BLaER1 treated with 17β-estradiol and CSF1 and Interleukin-3, amounts not matched to agents 10 nM and 100 nM (cell line): Measurements from ENCODE around the gene MYO9A.

Experiments
- H3K27ac ChIP-seq, 11 experiments: shearing (Covaris generic); formaldehyde crosslinking; 2 replicates each; pipeline ENCODE4 v1.8.1; 2022
- H3K27me3 ChIP-seq, 11 experiments: shearing (Covaris generic); formaldehyde crosslinking; 2 replicates each; pipeline ENCODE4 v1.8.1; 2022
- H3K36me3 ChIP-seq, 11 experiments: shearing (Covaris generic); formaldehyde crosslinking; 2 replicates each; pipeline ENCODE4 v1.8.1; 2022
- H3K4me1 ChIP-seq, 10 experiments: shearing (Covaris generic); formaldehyde crosslinking; 2 replicates each; pipeline ENCODE4 v1.8.1; 2022
- H3K4me2 ChIP-seq, 11 experiments: shearing (Covaris generic); formaldehyde crosslinking; 2 replicates each; pipeline ENCODE4 v1.8.1; 2022
- H3K4me3 ChIP-seq, 10 experiments: shearing (Covaris generic); formaldehyde crosslinking; 2 replicates each; pipeline ENCODE4 v1.8.1; 2022
- H3K9ac ChIP-seq, 11 experiments: shearing (Covaris generic); formaldehyde crosslinking; 2 replicates each; pipeline ENCODE4 v1.8.1; 2022
- H3K9me3 ChIP-seq, 11 experiments: shearing (Covaris generic); formaldehyde crosslinking; replicated peaks in 1 of 11; 2 replicates each; pipeline ENCODE4 v1.8.1; 2022
- H4K20me1 ChIP-seq, 11 experiments: shearing (Covaris generic); formaldehyde crosslinking; 2 replicates each; pipeline ENCODE4 v1.8.1; 2022
- Cebpa-rat ChIP-seq, 11 experiments: shearing (Covaris generic); IDR thresholded peaks; 2 replicates each; pipeline ENCODE4 v1.8.1; 2022

MYO9A gene

DNA sequence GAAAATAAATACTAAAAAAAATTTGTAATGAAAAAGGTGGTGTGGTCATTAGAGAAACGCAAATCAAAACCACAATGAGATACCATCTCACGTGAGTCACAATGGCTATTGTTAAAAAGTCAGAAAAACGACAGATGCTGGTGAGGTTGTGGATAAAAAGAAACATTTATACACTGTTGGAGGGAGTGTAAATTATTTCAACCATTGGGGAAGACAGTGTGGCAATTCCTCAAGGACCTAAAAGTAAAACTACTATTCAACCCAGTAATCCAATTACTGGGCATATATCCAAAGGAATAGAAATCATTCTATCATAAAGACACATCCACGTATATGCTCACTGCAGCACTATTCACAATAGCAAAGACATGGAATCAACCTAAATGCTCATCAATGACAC, 120.3 kb downstream of the MYO9A start:
- Histone ChIP-seq H3K9ac (no peak overlapping the region), H3K4me1 (no peaks in the 10 kb centered on the region), H3K9me3 (peaks cover 0 to 7% (median 0%) of the 10 kb centered on the region in 11 experiments; a peak in 1 of 22 replicates), H3K27me3 (no peaks in the 10 kb centered on the region), H3K27ac (no peak overlapping the region), H4K20me1 (no peaks in the 10 kb centered on the region), H3K4me3 (no peak overlapping the region), H3K4me2 (no peak overlapping the region), H3K36me3 (peaks cover 16 to 84% (median 44%) of the 10 kb centered on the region in 11 experiments; a peak in 20 of 22 replicates)
- TF ChIP-seq Cebpa-rat (IDR thresholded peaks at IDR 0.05): no peak

DNA sequence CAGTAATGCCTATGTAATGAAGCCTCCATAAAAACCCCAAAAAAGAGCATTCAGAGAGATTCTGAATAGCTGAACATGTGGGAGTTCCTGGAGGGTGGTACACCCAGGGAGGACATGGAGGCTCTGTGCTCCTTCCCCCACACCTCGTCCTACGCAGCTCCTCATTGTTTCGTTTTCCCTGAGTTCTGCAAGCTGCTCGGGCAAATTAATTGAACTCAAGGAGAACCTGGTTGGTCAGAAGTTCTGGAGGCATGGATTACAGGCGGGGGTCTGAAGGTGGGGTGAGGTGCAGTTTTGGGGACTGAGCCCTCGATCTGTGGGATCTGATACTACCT, 142.2 kb downstream of the MYO9A start:
- Histone ChIP-seq H3K36me3 (peaks cover 21 to 64% (median 42%) of the 10 kb centered on the region in 11 experiments; a peak in 21 of 22 replicates), H3K27ac (no peak overlapping the region), H3K4me2 (no peak overlapping the region), H4K20me1 (no peaks in the 10 kb centered on the region), H3K4me1 (no peaks in the 10 kb centered on the region), H3K27me3 (no peaks in the 10 kb centered on the region), H3K4me3 (no peak overlapping the region), H3K9ac (no peak overlapping the region), H3K9me3 (no peaks in the 10 kb centered on the region)
- TF ChIP-seq Cebpa-rat (IDR thresholded peaks at IDR 0.05): no peak

DNA sequence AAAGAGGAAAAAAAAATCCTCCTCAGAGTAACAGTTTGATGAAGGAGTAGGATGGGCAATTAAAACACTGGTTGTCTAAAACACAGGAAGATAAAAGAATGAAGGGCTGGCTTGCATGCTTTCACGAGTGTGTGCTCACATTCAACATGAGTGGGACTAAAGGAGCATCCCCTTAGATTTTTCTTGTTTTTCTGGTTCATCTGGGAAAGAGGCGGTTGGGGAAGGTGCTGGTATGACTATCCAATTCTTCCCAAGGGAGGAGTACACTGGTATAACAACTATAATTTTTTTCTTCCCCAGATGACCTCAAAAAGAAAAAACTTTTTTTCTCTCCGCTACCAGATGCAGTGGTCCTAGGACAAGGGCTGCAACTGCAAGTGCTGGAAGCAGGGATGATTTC, 143.7 kb downstream of the MYO9A start:
- Histone ChIP-seq H3K9me3 (no peaks in the 10 kb centered on the region), H3K27me3 (no peaks in the 10 kb centered on the region), H3K4me1 (no peaks in the 10 kb centered on the region), H3K9ac (no peak overlapping the region), H3K36me3 (peaks cover 21 to 67% (median 42%) of the 10 kb centered on the region in 11 experiments; a peak in 21 of 22 replicates), H4K20me1 (no peaks in the 10 kb centered on the region), H3K4me2 (no peak overlapping the region), H3K27ac (no peak overlapping the region), H3K4me3 (no peak overlapping the region)
- TF ChIP-seq Cebpa-rat (IDR thresholded peaks at IDR 0.05): no peak

DNA sequence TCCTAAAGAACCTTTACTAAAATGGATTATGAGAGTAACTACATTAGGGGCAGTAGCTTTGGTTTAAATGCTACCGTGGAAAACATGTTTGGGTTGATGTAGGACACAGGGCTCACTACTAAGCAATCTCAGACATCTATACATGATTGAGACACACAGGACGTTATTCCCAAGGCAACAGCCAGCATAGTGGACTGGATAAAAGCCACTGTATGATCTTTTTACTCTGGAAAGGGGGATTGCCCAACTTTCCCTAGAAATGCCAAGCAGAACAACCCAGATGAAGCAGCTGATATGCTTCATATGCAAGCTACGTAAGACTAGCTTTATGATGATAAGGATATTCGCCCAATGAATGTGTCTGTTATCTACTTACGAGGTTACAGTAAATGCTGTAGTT, 144.6 kb downstream of the MYO9A start:
- no peak for TF ChIP-seq Cebpa-rat (IDR thresholded peaks at IDR 0.05)
- Histone ChIP-seq H3K9ac (no peak overlapping the region), H3K4me1 (no peaks in the 10 kb centered on the region), H3K27me3 (no peaks in the 10 kb centered on the region), H3K36me3 (peaks cover 21 to 69% (median 42%) of the 10 kb centered on the region in 11 experiments; a peak in 21 of 22 replicates), H3K4me2 (no peak overlapping the region), H3K4me3 (no peak overlapping the region), H4K20me1 (no peaks in the 10 kb centered on the region), H3K9me3 (no peaks in the 10 kb centered on the region), H3K27ac (no peak overlapping the region)

DNA sequence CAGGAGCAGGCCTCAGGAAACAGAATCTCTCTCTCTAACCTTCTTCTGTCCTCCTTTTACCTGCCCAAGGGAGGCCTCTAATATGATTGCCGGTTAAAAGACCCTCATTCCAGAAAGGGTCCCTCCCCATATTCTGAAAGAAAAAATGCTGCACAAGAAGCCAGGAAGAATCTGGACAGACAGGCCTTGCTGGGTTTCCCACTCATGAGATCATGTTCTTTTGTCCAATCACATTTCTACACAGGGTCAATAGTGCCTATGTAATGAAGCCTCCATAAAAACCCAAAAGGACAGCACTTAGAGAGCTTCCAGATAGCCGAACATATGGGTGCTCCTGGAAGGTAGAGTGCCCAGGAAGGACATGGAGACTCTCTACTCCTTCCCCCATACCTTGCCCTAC, 146.0 kb downstream of the MYO9A start:
- Histone ChIP-seq H3K27me3 (no peaks in the 10 kb centered on the region), H3K9ac (no peak overlapping the region), H3K4me2 (no peak overlapping the region), H4K20me1 (no peaks in the 10 kb centered on the region), H3K4me1 (no peaks in the 10 kb centered on the region), H3K4me3 (no peak overlapping the region), H3K27ac (no peak overlapping the region), H3K9me3 (no peaks in the 10 kb centered on the region), H3K36me3 (peaks cover 9 to 68% (median 37%) of the 10 kb centered on the region in 11 experiments; a peak in 16 of 22 replicates)
- TF ChIP-seq Cebpa-rat (IDR thresholded peaks at IDR 0.05): no peak

DNA sequence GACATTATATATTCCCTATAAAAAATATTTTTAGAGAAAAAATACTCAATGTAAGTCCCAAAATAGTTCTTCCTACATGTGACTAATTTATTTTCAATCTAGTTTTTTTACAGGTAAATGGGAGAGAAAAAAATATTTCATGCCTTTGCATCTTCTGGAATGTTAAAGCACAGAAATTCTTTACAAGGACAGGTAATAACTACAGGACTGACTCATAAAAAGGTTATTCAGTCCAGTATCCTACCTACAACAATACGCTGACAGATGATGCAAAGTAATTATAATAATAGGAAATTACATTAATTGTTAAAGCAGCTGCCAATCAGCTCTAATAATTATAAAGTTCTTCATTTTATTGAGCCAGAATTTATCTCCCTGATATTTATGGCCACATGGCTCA, 147.5 kb downstream of the MYO9A start:
- no peak for TF ChIP-seq Cebpa-rat (IDR thresholded peaks at IDR 0.05)
- Histone ChIP-seq H3K9me3 (no peaks in the 10 kb centered on the region), H3K4me2 (no peak overlapping the region), H4K20me1 (no peaks in the 10 kb centered on the region), H3K4me3 (no peak overlapping the region), H3K4me1 (no peaks in the 10 kb centered on the region), H3K36me3 (peaks cover 9 to 63% (median 29%) of the 10 kb centered on the region in 11 experiments; a peak in 16 of 22 replicates), H3K27ac (no peak overlapping the region), H3K9ac (no peak overlapping the region), H3K27me3 (no peaks in the 10 kb centered on the region)

DNA sequence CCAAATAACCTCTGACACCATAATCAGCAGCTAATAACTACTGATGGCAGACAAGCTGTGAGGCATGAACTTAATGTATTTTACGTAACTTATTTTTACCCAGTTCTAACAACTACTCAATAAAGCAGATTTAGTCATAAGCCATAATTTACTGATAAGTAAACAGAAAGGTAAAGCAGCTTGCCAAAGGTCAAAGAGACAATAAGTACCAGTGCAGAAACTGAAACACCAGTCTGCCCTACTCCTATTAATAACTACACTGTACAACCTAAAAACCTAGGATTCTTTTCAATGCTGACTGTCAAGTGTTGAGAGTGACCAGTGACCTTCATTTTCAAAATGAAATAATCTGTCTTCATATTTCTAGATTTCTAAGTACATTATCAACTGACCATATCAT, 155.4 kb downstream of the MYO9A start:
- no peak for TF ChIP-seq Cebpa-rat (IDR thresholded peaks at IDR 0.05)
- no peak overlapping the region for H3K4me2 ChIP-seq
- H3K27me3 ChIP-seq: no peaks in the 10 kb centered on the region
- H3K4me1 ChIP-seq: no peaks in the 10 kb centered on the region
- H4K20me1 ChIP-seq: no peaks in the 10 kb centered on the region
- no peak overlapping the region for H3K9ac ChIP-seq
- no peaks in the 10 kb centered on the region for H3K9me3 ChIP-seq
- H3K4me3 ChIP-seq: no peak overlapping the region
- peaks cover 10 to 64% (median 21%) of the 10 kb centered on the region in 11 experiments; a peak in 16 of 22 replicates for H3K36me3 ChIP-seq
- no peak overlapping the region for H3K27ac ChIP-seq

DNA sequence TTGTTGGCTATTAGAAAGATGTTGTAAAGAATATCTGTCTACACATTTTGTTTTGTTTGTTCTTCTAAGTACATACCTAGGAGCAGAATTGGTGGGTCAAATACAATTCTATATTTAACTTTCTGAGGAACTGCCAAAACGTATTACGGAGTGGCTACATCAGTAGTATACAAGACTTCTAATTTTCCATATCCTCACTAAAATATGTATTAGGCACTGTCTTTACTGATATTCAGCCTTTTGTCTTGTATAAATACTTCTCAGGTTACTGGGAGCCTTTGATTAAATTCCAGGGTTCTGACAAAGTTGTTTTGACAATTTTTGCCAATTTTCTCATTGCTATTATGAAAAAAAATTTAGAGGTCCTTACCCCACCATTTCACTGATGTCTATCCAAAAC, 160.9 kb downstream of the MYO9A start:
- Histone ChIP-seq H3K36me3 (peaks cover 7 to 65% (median 16%) of the 10 kb centered on the region in 11 experiments; a peak in 16 of 22 replicates), H3K27me3 (no peaks in the 10 kb centered on the region), H4K20me1 (no peaks in the 10 kb centered on the region), H3K4me2 (no peak overlapping the region), H3K4me3 (no peak overlapping the region), H3K9ac (no peak overlapping the region), H3K9me3 (no peaks in the 10 kb centered on the region), H3K27ac (no peak overlapping the region), H3K4me1 (no peaks in the 10 kb centered on the region)
- no peak for TF ChIP-seq Cebpa-rat (IDR thresholded peaks at IDR 0.05)

DNA sequence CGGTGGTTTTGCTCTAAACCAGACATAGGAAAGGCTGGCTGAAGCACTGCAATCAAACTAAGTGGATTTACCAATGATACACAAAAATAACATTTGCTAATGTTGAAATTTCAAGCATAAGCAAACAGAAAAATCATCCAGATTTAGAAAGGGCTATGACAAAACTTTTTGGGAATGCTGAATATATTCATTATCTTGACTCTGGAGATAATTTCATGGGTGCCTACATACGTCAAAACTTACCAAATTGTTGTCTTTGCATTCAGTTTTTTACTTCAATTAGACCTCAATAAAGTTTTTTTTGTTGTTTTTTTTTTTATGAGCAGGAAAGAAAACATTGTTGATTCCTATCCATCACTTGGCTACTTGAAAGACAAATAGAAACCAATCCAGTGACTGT, 166.8 kb downstream of the MYO9A start:
- Histone ChIP-seq H3K27ac (no peak overlapping the region), H3K36me3 (peaks cover 0 to 50% (median 5%) of the 10 kb centered on the region in 11 experiments; a peak in 9 of 22 replicates), H3K27me3 (no peaks in the 10 kb centered on the region), H4K20me1 (no peaks in the 10 kb centered on the region), H3K4me3 (no peak overlapping the region), H3K4me2 (no peak overlapping the region), H3K4me1 (no peaks in the 10 kb centered on the region), H3K9me3 (no peaks in the 10 kb centered on the region), H3K9ac (no peak overlapping the region)
- TF ChIP-seq Cebpa-rat (IDR thresholded peaks at IDR 0.05): no peak

DNA sequence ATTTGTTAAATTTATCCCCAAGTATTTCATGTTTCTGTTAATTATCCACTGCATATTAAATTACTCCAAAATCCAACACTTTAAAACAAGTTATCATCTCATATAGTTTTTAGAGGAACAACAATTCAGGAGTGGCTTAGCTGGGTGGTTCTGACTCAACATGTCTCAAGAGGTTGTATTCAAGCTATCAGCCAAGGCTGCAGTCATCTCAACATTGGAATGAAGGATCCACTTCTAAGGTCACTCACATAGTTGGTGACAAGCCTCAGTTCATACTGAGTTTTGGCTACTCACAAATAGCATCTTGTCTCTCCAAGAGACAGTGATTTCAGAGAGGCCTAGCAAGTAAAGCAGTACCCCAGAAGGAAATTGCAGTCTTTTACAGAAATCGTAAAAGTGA, 172.9 kb downstream of the MYO9A start:
- Histone ChIP-seq H3K4me1 (no peaks in the 10 kb centered on the region), H3K4me2 (no peak overlapping the region), H3K4me3 (no peak overlapping the region), H3K27ac (no peak overlapping the region), H3K9ac (no peak overlapping the region), H4K20me1 (no peaks in the 10 kb centered on the region), H3K27me3 (no peaks in the 10 kb centered on the region), H3K9me3 (no peaks in the 10 kb centered on the region), H3K36me3 (peaks cover 0 to 8% (median 0%) of the 10 kb centered on the region in 11 experiments; a peak in 1 of 22 replicates)
- no peak for TF ChIP-seq Cebpa-rat (IDR thresholded peaks at IDR 0.05)
